Measurements from ENCODE around the gene ADCK1.

GRCh38 chr14:77906446-77906845 lies 106.5 kb downstream of the ADCK1 start:
- TF ChIP-seq CTCF (conservative IDR thresholded peaks at IDR 0.05; ENCODE audit: low read depth, low read length) (no peak), EZH2 (IDR thresholded peaks at IDR 0.05; ENCODE audit: low read length, unreplicated experiment) (no peak), EZH2phosphoT487 (IDR thresholded peaks at IDR 0.05; ENCODE audit: borderline replicate concordance, low read length) (no peak)
